ENCODE data around the gene LACTB. TPM values are rescaled to one million over a fixed set of nuclear protein-coding genes. Genes with fewer than 3 reads are reported as not detected.

The LACTB gene
- total and polyA plus RNA-seq, 4 donors = 13.1 to 38.1 (median 29.9) TPM

DNA sequence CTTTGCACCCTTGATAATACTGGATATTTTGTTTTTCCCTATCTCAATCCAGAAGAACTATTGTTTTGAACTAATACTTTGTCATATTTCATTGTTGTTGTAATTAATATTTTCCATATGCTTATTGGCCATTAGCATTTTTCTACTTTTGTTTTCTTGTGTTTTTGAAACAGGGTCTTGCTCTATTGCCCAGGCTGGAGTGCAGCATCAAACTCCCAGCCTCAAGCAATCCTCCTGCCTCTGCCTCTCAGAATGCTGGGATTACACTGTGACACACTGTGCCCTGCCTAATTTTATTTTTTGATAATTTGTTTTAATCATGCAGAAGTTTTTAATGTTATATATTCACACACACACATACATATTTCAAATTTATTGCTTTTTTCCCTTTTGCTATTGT is 39.0 kb downstream of the LACTB start:
- TF ChIP-seq, protein P1, sequence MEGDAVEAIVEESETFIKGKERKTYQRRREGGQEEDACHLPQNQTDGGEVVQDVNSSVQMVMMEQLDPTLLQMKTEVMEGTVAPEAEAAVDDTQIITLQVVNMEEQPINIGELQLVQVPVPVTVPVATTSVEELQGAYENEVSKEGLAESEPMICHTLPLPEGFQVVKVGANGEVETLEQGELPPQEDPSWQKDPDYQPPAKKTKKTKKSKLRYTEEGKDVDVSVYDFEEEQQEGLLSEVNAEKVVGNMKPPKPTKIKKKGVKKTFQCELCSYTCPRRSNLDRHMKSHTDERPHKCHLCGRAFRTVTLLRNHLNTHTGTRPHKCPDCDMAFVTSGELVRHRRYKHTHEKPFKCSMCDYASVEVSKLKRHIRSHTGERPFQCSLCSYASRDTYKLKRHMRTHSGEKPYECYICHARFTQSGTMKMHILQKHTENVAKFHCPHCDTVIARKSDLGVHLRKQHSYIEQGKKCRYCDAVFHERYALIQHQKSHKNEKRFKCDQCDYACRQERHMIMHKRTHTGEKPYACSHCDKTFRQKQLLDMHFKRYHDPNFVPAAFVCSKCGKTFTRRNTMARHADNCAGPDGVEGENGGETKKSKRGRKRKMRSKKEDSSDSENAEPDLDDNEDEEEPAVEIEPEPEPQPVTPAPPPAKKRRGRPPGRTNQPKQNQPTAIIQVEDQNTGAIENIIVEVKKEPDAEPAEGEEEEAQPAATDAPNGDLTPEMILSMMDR (IDR thresholded peaks at IDR 0.05; ENCODE audit: control extremely low read depth, extremely low read depth) = no peak

DNA sequence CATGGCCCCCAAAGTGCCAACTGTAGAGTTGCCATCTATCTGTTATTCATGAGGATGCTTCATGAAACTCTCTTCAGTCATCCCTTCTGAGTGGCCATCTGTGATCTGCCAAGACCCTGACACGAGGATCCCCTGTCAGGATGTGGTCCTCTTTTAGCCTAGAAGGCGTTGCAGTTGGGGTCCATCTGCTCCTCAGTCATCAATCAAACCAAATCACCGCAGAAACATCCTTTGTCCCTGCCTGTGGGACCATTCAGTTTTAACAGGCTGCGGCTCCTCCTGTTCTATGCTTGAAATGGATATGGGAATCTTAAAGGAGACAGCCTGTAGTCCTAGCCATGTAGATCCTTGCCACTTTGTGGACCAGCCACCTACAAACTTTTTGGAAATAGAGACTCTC is 41.6 kb downstream of the LACTB start:
- WGBS, 2 donors = 86 to 94% methylated on average over 4 of the region's 4 CpGs
- H3K9ac ChIP-seq (ENCODE audit: insufficient read depth in 1 of 2, low read length in 2 of 2) = no peak overlapping the region
- no peaks in the 10 kb centered on the region for H3K27me3 ChIP-seq (ENCODE audit: control insufficient read depth in 3 of 3, insufficient read depth in 3 of 3, low read length in 2 of 3)
- H3K4me3 ChIP-seq = no peak overlapping the region
- TF ChIP-seq, protein P1 (IDR thresholded peaks at IDR 0.05; ENCODE audit: control extremely low read depth, extremely low read depth) = no peak
- no peaks in the 10 kb centered on the region for H3K36me3 ChIP-seq (ENCODE audit: control insufficient read depth in 4 of 4, insufficient read depth in 4 of 4, low read length in 4 of 4)
- H3K9me3 ChIP-seq (ENCODE audit: control insufficient read depth in 4 of 4, insufficient read depth in 3 of 4, low read length in 3 of 4) = no peaks in the 10 kb centered on the region
- peaks cover 0 to 3% (median under 1%) of the 10 kb centered on the region in 5 donors for H3K4me1 ChIP-seq (ENCODE audit: control insufficient read depth in 5 of 5, insufficient read depth in 5 of 5, low read length in 5 of 5)
- ATAC-seq (ENCODE audit: insufficient read depth, low FRiP score) (no peak), DNase-seq (no peak)
- no peak overlapping the region for H3K27ac ChIP-seq (ENCODE audit: low read depth in 1 of 2, low read length in 1 of 2)

More for the DNA sequence above, 39.0 kb downstream of the LACTB start:
- no peak for DNase-seq
- no peak overlapping the region for H3K9ac ChIP-seq (ENCODE audit: insufficient read depth in 1 of 2, low read length in 2 of 2)
- H3K4me1 ChIP-seq (ENCODE audit: control insufficient read depth in 5 of 5, insufficient read depth in 5 of 5, low read length in 5 of 5) = peaks cover 0 to 8% (median 2%) of the 10 kb centered on the region in 5 donors
- H3K4me3 ChIP-seq = no peak overlapping the region
- H3K27me3 ChIP-seq (ENCODE audit: control insufficient read depth in 3 of 3, insufficient read depth in 3 of 3, low read length in 2 of 3) = no peaks in the 10 kb centered on the region
- H3K27ac ChIP-seq (ENCODE audit: low read depth in 1 of 2, low read length in 1 of 2) = no peak overlapping the region
- H3K9me3 ChIP-seq (ENCODE audit: control insufficient read depth in 4 of 4, insufficient read depth in 3 of 4, low read length in 3 of 4) = no peaks in the 10 kb centered on the region
- ATAC-seq (ENCODE audit: insufficient read depth, low FRiP score) = no peak
- H3K36me3 ChIP-seq (ENCODE audit: control insufficient read depth in 4 of 4, insufficient read depth in 4 of 4, low read length in 4 of 4) = peaks cover 0 to 2% (median 0%) of the 10 kb centered on the region in 4 donors

DNA sequence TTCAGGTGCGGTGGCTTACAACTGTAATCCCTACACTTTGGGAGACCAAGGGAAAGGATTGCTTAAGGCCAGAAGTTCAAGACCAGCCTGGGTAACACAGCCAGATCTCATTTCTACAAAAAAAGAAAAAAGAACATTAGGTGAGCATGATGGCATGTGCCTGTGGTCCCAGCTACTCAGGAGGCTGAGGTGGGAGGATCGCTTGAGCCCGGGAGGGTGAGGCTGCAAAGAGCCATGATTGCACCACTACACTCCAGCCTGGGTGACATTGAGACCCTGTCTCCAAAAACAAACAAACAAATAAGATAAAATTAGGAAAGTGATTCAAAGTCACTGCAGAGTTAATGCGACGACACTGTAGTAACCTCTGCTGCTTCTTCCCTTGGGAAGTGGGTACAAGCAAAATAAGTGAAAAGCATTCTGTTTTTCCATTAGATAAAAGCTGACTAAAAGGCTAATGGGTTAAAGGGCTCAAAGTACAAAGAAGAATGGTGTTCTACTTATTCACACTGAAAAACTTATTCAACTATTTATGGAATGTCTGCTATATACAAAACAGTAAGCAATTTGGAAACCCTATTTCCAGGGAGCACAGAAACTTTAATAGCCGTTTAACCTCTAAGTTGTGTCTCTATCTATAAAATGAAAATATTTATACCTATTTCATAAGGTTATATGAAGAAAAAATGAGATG is 43.7 kb downstream of the LACTB start:
- peaks cover 0 to 3% (median 0%) of the 10 kb centered on the region in 5 donors for H3K4me1 ChIP-seq (ENCODE audit: control insufficient read depth in 5 of 5, insufficient read depth in 5 of 5, low read length in 5 of 5)
- no peak overlapping the region for H3K27ac ChIP-seq (ENCODE audit: low read depth in 1 of 2, low read length in 1 of 2)
- ATAC-seq (ENCODE audit: insufficient read depth, low FRiP score) (no peak), DNase-seq (no peak)
- no peaks in the 10 kb centered on the region for H3K36me3 ChIP-seq (ENCODE audit: control insufficient read depth in 4 of 4, insufficient read depth in 4 of 4, low read length in 4 of 4)
- no peaks in the 10 kb centered on the region for H3K27me3 ChIP-seq (ENCODE audit: control insufficient read depth in 3 of 3, insufficient read depth in 3 of 3, low read length in 2 of 3)
- no peak overlapping the region for H3K9ac ChIP-seq (ENCODE audit: insufficient read depth in 1 of 2, low read length in 2 of 2)
- no peaks in the 10 kb centered on the region for H3K9me3 ChIP-seq (ENCODE audit: control insufficient read depth in 4 of 4, insufficient read depth in 3 of 4, low read length in 3 of 4)
- no peak overlapping the region for H3K4me3 ChIP-seq
- WGBS, 2 donors = 89 to 90% methylated on average over 6 of the region's 6 CpGs
- TF ChIP-seq, protein P1 (IDR thresholded peaks at IDR 0.05; ENCODE audit: control extremely low read depth, extremely low read depth) = no peak
